Liver (tissue), 9 donors: ENCODE results near the gene EXPH5. TPM values are rescaled to one million over a fixed set of nuclear protein-coding genes. Genes with fewer than 3 reads are reported as not detected.

Experiments used
- DNase-seq: peaks from one replicate; pipeline ENCODE4 v3.0.0-alpha.2; 2017; ENCODE audit warnings: low spot score
- H3K27ac ChIP-seq, 2 donors: one replicate each; pipeline ENCODE4 v1.7.0; 2013; ENCODE audit warnings: inconsistent platforms in 2 of 2, low read length in 2 of 2, control low read depth in 1 of 2, low read depth in 1 of 2, mild to moderate bottlenecking in 1 of 2
- H3K27me3 ChIP-seq, 4 donors: one replicate each; pipeline versions ENCODE4 v1.6.1 to v1.7.0; 2013; ENCODE audit warnings: low read length in 3 of 4, inconsistent platforms in 1 of 4, mild to moderate bottlenecking in 1 of 4, moderate library complexity in 1 of 4; ENCODE audit not compliant: control insufficient read depth in 4 of 4, insufficient read depth in 4 of 4
- H3K36me3 ChIP-seq, 4 donors: one replicate each; pipeline versions ENCODE4 v1.6.1 to v1.7.0; 2013; ENCODE audit warnings: low read length in 3 of 4, mild to moderate bottlenecking in 3 of 4, low read depth in 1 of 4, moderate library complexity in 1 of 4; ENCODE audit not compliant: control insufficient read depth in 4 of 4, insufficient read depth in 3 of 4
- H3K4me1 ChIP-seq, 4 donors: one replicate each; pipeline versions ENCODE4 v1.6.1 to v1.7.0; 2013; ENCODE audit warnings: low read length in 3 of 4, mild to moderate bottlenecking in 3 of 4, moderate library complexity in 1 of 4; ENCODE audit not compliant: control insufficient read depth in 4 of 4, insufficient read depth in 4 of 4
- H3K4me3 ChIP-seq, 3 donors: one replicate each; pipeline versions ENCODE4 v1.6.1 to v1.7.0; 2013; ENCODE audit warnings: low read length in 3 of 3, control low read depth in 1 of 3, low read depth in 1 of 3, mild to moderate bottlenecking in 1 of 3
- H3K9ac ChIP-seq, 2 donors: one replicate each; pipeline ENCODE4 v1.7.0; 2013; ENCODE audit warnings: low read length in 2 of 2, mild to moderate bottlenecking in 2 of 2, moderate library complexity in 2 of 2, control low read depth in 1 of 2, low read depth in 1 of 2
- H3K9me3 ChIP-seq, 4 donors: one replicate each; pipeline versions ENCODE4 v1.6.1 to v1.7.0; 2013; ENCODE audit warnings: low read length in 3 of 4; ENCODE audit not compliant: control insufficient read depth in 4 of 4
- CTCF ChIP-seq: fragments of 150-350 bp; IDR thresholded peaks from 2 replicates; pipeline ENCODE4 v1.5.1; 2017; ENCODE audit warnings: improper control_type of control experiment, low read depth, low read length; ENCODE audit not compliant: missing input control
- EGR1 ChIP-seq, 2 donors: IDR thresholded peaks; 2 replicates each; pipeline ENCODE4 v1.6.1; 2016 to 2018; ENCODE audit warnings: antibody characterized with exemption in 2 of 2, low read depth in 2 of 2
- FOXA1 ChIP-seq: IDR thresholded peaks from 2 replicates; pipeline ENCODE4 v1.6.1; 2016; ENCODE audit warnings: antibody characterized with exemption
- FOXA2 ChIP-seq: IDR thresholded peaks from 2 replicates; pipeline ENCODE4 v1.6.1; 2016; ENCODE audit warnings: antibody characterized with exemption
- GABPA ChIP-seq, 2 donors: IDR thresholded peaks in 1 of 2; conservative IDR thresholded peaks in 1 of 2; 2 replicates each; pipeline ENCODE4 v1.6.1; 2016; ENCODE audit warnings: antibody characterized with exemption in 2 of 2, mild to moderate bottlenecking in 1 of 2, moderate library complexity in 1 of 2
- HNF4G ChIP-seq: IDR thresholded peaks from 2 replicates; pipeline ENCODE4 v1.6.1; 2016; ENCODE audit warnings: antibody characterized with exemption
- JUND ChIP-seq, 2 donors: IDR thresholded peaks; 2 replicates each; pipeline ENCODE4 v1.6.1; 2016; ENCODE audit warnings: antibody characterized with exemption in 2 of 2
- MAX ChIP-seq: IDR thresholded peaks from 2 replicates; pipeline ENCODE4 v1.6.1; 2016; ENCODE audit warnings: antibody characterized with exemption
- NR2F2 ChIP-seq: IDR thresholded peaks from 2 replicates; pipeline ENCODE4 v1.6.1; 2016; ENCODE audit warnings: antibody characterized with exemption
- RAD21 ChIP-seq, 2 donors: IDR thresholded peaks; 2 replicates each; pipeline ENCODE4 v1.6.1; 2016; ENCODE audit warnings: antibody characterized with exemption in 2 of 2, mild to moderate bottlenecking in 2 of 2
- REST ChIP-seq: IDR thresholded peaks from 2 replicates; pipeline ENCODE4 v1.6.1; 2016; ENCODE audit warnings: antibody characterized with exemption, mild to moderate bottlenecking
- RXRA ChIP-seq, 2 donors: IDR thresholded peaks; 2 replicates each; pipeline ENCODE4 v1.6.1; 2017 to 2018; ENCODE audit warnings: antibody characterized with exemption in 2 of 2, mild to moderate bottlenecking in 1 of 2
- SP1 ChIP-seq: IDR thresholded peaks from 2 replicates; pipeline ENCODE4 v1.6.1; 2018; ENCODE audit warnings: antibody characterized with exemption, mild to moderate bottlenecking
- YY1 ChIP-seq: IDR thresholded peaks from 2 replicates; pipeline ENCODE4 v1.6.1; 2016; ENCODE audit warnings: antibody characterized with exemption, mild to moderate bottlenecking
- ZBTB33 ChIP-seq: IDR thresholded peaks from 2 replicates; pipeline ENCODE4 v1.6.1; 2016; ENCODE audit warnings: antibody characterized with exemption
- WGBS: extraction: QIAGEN DNeasy Blood & Tissue Kit; methylation state at CpG from one replicate; pipeline ENCODE4 v1.1.7; 2013; 5-methylcytosine and 5-hydroxymethylcytosine counted together
- polyA plus RNA-seq, 2 donors: library from polyadenylated mRNA; stranded (reverse) in 1 of 2; unstranded in 1 of 2; fragments of 200-250 nt in 1 of 2; fragments of >200 nt in 1 of 2; fragmentation: Nextera tagmentation in 1 of 2; extraction: Ambion mirVana in 1 of 2; gene quantifications; one replicate each; pipeline versions ENCODE4 v1.2.1 to v1.2.3, GENCODE V29; 2013 to 2015
- total RNA-seq, 2 donors: library from RNA; depleted of rRNA; stranded (reverse); fragments of >200 nt; gene quantifications; one replicate each; pipeline ENCODE4 v1.2.3, GENCODE V29; 2014
- donor health status: healthy.
- donor health status: healthy.
- donor health status: healthy.
- donor health status: healthy.
- donor health status: healthy.

The EXPH5 gene
- total and polyA plus RNA-seq, 4 donors, result 0.47 to 6.1 (median 1.5) TPM

GRCh38 chr11:108530426-108530825 is 63.1 kb downstream of the EXPH5 start (continued):
- TF ChIP-seq REST (no peak), RAD21 (IDR thresholded peaks at IDR 0.05) (no peak), NR2F2 (no peak)

GRCh38 chr11:108527382-108527781 is 66.2 kb downstream of the EXPH5 start:
- TF ChIP-seq RAD21 (IDR thresholded peaks at IDR 0.05), result no peak
- no peak for TF ChIP-seq EGR1 (IDR thresholded peaks at IDR 0.05; ENCODE audit: low read depth in 2 of 2)
- no peak for TF ChIP-seq GABPA (IDR thresholded peaks at IDR 0.05 in 1 of 2, conservative IDR thresholded peaks at IDR 0.05 in 1 of 2)
- no peak for TF ChIP-seq JUND (IDR thresholded peaks at IDR 0.05)
- TF ChIP-seq FOXA1, result no peak
- no peak for TF ChIP-seq MAX
- no peak for TF ChIP-seq ZBTB33
- no peak for TF ChIP-seq SP1
- no peak for TF ChIP-seq REST
- no peak for TF ChIP-seq HNF4G
- H3K27ac ChIP-seq, result no peak overlapping the region
- no peaks in the 10 kb centered on the region for H3K4me1 ChIP-seq
- H3K4me3 ChIP-seq, result no peak overlapping the region
- no peak for DNase-seq
- no peaks in the 10 kb centered on the region for H3K27me3 ChIP-seq
- H3K36me3 ChIP-seq, result peaks cover 0 to 5% (median 2%) of the 10 kb centered on the region in 4 donors
- H3K9me3 ChIP-seq, result no peaks in the 10 kb centered on the region
- H3K9ac ChIP-seq, result no peak overlapping the region
- 90% methylated on average over 6 of the region's 6 CpGs for WGBS

GRCh38 chr11:108525161-108525560 is 68.4 kb downstream of the EXPH5 start:
- DNase-seq, result no peak
- Histone ChIP-seq H3K9me3 (no peaks in the 10 kb centered on the region), H3K36me3 (peaks cover 0 to 5% (median 0%) of the 10 kb centered on the region in 4 donors), H3K9ac (no peak overlapping the region), H3K4me3 (no peak overlapping the region), H3K4me1 (no peaks in the 10 kb centered on the region), H3K27me3 (no peaks in the 10 kb centered on the region), H3K27ac (no peak overlapping the region)
- WGBS, result 95% methylated on average over 1 of the region's 1 CpG
- TF ChIP-seq FOXA2, result no peak
- no peak for TF ChIP-seq RXRA (IDR thresholded peaks at IDR 0.05)
- no peak for TF ChIP-seq CTCF
- no peak for TF ChIP-seq SP1
- no peak for TF ChIP-seq YY1
- no peak for TF ChIP-seq REST
